GM19324 (cell line): Measurements from ENCODE around the gene C1QTNF12.
A peak's percentile ranks its signal among the peaks of the same experiment; 100 is the strongest.

Source experiments
- ATAC-seq: cut with Tn5 transposase; IDR thresholded peaks from one replicate; pipeline ENCODE4 v1.9.1; 2021; ENCODE audit warnings: mild to moderate bottlenecking, moderate library complexity; ENCODE audit not compliant: unreplicated experiment, low FRiP score

The C1QTNF12 gene

DNA sequence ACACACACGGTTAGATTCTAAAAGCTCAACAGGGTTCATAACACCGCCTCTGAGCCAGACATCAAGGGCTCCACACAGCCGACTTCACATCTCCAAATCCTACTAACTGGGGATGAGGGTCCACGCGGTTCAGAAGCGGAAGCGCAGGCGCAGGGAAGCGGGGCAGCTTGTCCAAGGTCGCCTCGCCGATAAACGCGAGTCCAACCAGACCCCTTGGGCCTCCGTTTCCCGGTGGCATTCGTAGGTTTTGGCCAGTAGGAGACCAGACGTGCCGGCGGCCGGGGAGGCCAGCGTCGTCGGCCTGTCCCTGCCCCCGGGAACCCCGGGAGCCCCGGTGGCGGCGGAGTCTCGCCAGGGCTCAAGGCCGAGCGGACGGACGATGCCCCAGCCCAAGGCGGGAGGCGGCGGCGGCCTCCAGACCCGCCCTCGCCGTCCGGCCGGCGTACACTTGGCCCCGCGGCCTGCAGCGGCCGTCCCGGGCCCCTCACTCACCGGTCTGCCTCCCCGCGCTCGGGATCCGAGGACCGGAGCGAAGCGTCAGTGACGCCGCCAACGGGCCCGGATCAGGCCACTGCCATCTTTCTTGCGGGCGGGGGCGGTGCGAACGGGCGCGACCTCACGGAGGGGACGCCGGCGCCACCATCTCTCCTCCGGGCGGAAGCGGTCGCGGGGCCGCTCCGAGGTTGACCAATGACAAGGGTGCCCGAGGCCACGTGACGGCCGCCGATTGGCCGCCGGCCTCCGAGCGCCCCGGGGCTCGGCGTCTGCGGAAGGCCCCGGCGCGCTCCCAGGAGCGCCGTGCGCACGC, 14.9 kb downstream of the C1QTNF12 start, which contains the start of gene SDF4:
Gene SDF4 (minus strand): TSS at position 602 of the 808 bp plus-strand sequence. CDS start 3,229 bp downstream, outside the sequence.
- peak; percentile 95 for ATAC-seq

DNA sequence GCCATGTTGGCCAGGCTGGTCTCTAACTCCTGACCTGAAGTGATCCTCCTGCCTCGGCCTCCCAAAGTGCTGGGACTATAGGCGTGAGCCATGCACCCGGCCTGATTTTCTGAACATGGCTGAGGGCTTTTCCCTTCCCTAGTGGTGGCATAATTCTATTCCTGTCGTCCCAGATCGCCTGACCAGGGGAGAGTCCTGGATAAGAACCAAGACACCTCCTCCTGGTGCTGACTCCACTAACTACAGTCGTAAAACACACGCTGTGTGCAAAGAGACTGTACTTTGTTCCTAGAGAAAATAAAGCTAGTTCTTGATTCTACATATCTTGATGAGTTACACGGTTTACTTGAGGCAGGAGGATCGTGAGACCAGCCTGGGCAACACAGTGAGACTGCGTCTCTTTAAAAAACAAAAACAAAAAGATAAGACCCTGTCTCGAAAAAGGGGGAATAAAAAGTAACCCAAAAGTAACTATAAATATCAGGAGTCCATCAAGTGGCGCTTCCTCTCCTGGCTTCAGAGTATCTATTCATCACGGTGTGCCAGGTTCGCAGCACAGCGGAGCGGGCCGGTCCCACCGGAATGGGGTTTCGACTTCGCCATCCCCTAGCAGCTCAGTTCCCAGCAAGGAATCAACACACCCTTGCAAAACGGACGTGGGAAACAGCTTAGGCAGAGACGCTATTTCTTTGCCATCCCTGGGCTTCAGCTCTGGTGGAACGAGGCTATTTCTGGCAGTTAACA, 15.7 kb downstream of the C1QTNF12 start:
- no peak for ATAC-seq

- ATAC-seq = no peak
These were observed 16.8 kb downstream of the C1QTNF12 start for GRCh38 chr1:1229770-1230169.

DNA sequence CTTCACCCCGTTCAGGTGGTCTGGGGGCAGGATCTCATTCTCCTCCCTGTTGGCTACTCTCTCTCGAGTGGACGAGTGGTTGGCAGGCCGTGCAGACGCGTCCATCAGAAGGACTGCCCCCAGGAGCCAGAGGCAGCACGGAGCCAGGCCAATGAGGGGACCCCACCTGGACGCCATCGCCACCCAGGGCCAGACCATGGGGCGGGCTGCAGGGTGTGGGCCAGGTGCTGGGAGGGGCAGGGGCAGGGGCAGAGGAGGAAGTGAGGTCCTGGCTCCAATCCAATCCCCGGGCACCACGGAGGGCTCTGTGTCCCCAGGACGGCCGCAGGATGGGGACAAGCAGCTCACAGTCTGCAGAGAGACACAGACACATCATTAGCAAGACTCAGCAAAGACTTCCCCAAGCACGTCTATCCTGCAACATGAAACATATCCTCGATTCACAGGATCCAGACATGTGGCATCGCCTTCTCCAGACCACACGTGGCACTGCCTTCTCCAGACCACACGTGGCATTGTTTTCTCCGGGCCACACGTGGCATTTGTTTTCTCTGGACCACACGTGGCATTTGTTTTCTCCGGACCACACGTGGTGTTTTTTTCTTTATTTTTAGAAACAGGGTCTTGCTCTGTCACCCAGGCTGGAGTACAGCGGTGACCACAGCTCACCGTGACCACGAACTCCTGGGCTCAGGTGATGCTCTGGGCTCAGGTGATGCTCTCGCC, 17.8 kb downstream of the C1QTNF12 start:
- ATAC-seq = no peak

GRCh38 chr1:1228187-1228586, 18.3 kb downstream of the C1QTNF12 start:
- no peak for ATAC-seq

DNA sequence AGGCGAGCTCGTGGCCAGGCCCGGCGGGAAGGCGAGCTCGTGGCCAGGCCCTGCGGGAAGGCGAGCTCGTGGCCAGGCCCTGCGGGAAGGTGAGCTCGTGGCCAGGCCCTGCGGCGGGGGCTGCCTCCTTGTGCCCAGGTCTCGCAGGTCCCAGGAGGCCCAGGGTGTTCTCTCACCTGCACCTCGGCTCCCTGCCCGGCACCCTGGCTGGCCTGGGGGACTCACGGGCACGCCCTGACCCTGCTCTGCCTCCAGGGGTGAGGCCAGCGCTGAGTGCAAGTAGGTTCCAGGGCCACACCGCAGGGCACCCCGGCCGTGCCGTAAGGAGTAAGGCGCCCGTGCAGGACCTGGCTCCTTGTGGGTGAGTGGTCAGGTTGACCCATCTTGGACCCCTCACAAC, 19.1 kb downstream of the C1QTNF12 start:
- no peak for ATAC-seq

GRCh38 chr1:1226566-1227362, 19.8 kb downstream of the C1QTNF12 start:
- no peak for ATAC-seq

GRCh38 chr1:1225913-1226312, 20.6 kb downstream of the C1QTNF12 start:
- no peak for ATAC-seq

GRCh38 chr1:1225238-1225845, 21.2 kb downstream of the C1QTNF12 start:
- ATAC-seq = no peak

DNA sequence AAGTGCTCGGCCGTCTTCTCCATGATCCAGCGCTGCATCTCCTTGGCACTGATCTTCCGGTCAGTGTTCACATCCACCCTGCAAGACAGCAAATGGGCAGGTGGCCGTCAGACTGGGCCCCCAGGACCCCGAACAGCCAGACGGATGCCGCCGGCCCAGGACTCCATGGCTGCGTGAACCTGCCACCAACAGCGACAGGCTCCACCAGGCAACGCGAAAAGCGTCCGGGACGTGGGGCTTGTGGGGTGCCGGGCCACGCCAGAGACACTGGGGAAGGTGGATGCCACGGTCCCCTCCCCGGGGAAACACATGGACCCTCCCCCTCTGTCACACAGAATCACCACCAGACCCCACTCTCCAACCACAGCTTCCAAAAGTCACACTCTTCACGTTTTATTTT, 22.6 kb downstream of the C1QTNF12 start:
- ATAC-seq = no peak

DNA sequence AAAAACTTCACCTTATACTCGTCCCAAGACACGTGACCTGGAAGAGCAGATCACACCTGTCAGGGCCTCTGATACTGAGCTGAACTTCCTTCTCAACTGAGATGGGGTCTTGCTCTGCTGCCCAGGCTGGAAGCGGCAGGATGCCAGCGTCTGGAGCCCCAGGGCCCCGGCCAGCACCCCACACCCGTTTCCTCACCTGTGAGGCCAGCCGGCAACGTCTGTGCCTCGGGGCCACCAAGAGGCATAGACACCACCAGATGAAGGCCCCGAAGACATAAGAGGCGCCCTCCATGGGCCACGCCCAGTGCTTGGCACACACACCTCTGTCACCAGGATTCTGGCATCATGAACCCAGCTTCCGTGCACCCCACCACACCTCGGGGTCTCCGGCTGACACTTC, 23.2 kb downstream of the C1QTNF12 start:
- no peak for ATAC-seq

DNA sequence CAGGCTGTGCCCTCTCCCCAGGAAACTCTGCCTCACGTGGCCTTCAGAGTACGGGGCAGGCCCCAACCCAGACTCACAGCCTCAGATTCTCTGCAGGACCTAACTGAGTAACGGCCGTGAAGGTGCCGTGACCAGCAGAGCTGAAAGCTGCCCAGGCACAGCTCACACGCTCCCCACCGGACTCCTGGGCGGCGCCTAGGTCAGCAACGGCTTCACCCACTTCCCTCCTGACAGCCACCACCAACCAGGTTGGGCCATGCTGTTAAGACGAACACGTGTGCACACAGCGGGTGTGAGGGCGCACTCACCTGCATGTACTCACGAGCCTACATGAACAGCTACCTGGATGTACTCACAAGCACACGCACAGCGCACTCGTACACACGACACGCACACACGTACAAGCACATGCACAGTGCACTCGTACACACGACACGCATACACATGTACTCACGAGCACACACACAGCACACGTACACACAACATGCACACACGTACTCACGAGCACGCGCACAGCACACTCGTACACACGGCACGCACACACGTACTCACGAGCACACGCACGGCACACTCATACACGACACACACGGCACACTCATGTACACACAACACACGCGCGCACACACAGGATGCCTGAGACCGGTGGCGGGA, 23.8 kb downstream of the C1QTNF12 start:
- no peak for ATAC-seq

DNA sequence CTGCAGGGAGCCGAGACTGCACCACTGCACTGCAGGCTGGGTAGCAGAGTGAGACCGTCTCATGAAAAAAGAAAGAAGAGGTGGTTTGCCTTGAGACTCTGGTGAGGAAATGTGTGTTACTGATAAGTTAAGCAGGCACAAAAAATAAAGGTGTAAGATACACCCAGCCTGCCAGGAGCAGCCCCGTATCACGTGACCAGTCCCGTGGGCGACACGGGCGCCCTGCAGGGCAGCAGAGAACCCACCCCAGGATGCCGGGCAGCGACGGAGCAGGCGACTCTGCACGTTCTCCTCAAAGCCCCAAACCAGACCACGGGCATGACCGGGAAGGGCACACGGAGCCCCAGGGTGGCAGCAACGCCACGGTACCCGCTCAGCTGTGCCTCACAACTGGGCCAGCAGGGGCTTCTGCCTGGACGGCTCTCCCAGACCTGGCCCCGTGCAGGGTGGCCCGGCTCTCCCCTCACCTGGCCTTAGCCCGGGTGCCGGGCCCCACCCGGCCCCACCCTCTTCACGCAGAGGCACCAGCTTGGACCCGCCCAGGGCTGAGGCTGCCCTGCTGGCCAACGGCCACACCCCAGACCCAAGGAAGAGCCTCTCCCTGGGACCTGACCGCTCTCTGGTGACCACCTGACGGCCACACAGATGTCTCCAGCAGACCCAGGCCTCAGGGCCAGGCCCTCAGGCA, 24.5 kb downstream of the C1QTNF12 start:
- ATAC-seq = no peak

GRCh38 chr1:1220197-1220596, 26.3 kb downstream of the C1QTNF12 start:
- ATAC-seq = no peak

DNA sequence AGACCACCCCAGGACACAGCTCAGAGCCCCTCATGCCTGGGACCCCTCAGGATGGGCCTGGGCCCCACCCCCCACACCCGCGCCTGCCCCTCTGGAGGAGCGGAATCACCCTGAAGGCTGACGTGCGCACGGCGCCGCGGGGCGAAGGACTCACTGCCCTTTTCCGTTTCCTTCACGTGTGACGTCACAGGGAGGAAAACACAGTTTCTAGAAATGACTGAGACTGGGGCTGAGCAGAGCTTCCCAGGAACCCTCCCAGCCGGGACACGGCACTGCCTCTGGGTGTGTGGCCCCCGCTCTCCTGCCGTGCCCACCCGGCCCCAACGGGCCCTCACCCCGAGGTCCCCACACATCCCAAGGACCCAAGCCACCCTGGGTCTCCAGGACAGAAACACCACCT, 27.2 kb downstream of the C1QTNF12 start:
- no peak for ATAC-seq

DNA sequence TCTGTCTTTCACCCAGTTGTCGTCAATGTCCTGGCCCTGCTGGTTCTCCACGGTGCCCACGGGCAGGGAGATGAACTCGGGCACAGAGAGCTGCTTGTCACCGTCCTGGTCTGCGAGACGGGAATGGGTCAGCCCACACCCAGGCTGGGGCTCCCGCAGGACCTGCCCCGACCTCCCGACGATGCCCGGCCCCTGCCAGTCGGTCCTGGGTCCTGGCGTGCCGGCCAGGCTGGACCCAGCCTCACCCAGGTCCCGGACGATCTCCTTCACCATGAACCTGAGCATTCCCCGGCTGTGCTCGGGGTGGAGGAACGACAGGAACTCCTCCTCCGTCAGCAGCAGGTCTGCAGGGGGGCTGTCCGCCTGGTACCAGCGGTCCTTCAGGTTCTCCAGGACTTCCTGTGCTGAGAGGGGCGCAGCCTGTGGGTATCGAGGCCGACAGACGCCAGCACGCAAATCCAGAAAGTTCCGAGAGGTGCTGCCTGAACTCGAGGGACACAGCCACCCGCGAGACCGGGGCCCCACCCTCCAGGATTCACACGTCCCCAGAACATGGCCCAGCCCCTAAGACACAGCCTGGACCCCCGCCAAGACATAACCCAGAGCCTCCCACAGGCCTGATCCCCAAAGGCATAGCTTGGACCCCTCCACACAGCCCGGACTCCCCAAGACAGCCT, 27.9 kb downstream of the C1QTNF12 start:
- no peak for ATAC-seq

- no peak for ATAC-seq
These were observed 28.6 kb downstream of the C1QTNF12 start for GRCh38 chr1:1217621-1218523.
